ENCODE data around the gene SLC4A4.

GRCh38 chr4:71322425-71322824 lies 16.4 kb upstream of the SLC4A4 start:
- no peak for TF ChIP-seq POLR2A (IDR thresholded peaks at IDR 0.05; ENCODE audit: extremely low read depth, insufficient read length)
- TF ChIP-seq CTCF (IDR thresholded peaks at IDR 0.05; ENCODE audit: low read depth, low read length): no peak
